Neuronal stem cell (in vitro differentiated cells): Measurements from ENCODE around the gene GRIN2A.

Source experiments
- DNase-seq: peaks from one replicate; pipeline ENCODE4 v3.0.0-alpha.2; 2013; ENCODE audit warnings: low spot score
- H2AFZ ChIP-seq: one replicate; pipeline ENCODE4 v1.6.1; 2013; ENCODE audit warnings: mild to moderate bottlenecking, low read length, inconsistent platforms
- H2AK5ac ChIP-seq: 2 replicates; pipeline ENCODE4 v1.6.1; 2013; ENCODE audit warnings: low read depth, mild to moderate bottlenecking, inconsistent platforms, low read length, moderate library complexity, mixed read lengths
- H2BK120ac ChIP-seq: 2 replicates; pipeline ENCODE4 v1.6.1; 2013; ENCODE audit warnings: low read depth, mild to moderate bottlenecking, inconsistent platforms, low read length, moderate library complexity, mixed read lengths
- H2BK12ac ChIP-seq: one replicate; pipeline ENCODE4 v1.6.1; 2013; ENCODE audit warnings: low read length, inconsistent platforms
- H2BK15ac ChIP-seq: 2 replicates; pipeline ENCODE4 v1.6.1; 2013; ENCODE audit warnings: mild to moderate bottlenecking, low read length, inconsistent platforms, mixed read lengths
- H2BK5ac ChIP-seq: one replicate; pipeline ENCODE4 v1.6.1; 2013; ENCODE audit warnings: inconsistent platforms, mild to moderate bottlenecking, low read length, moderate library complexity
- H3K14ac ChIP-seq: one replicate; pipeline ENCODE4 v1.6.1; 2013; ENCODE audit warnings: low read length, inconsistent platforms
- H3K18ac ChIP-seq: 2 replicates; pipeline ENCODE4 v1.6.1; 2013; ENCODE audit warnings: low read length, inconsistent platforms
- H3K23ac ChIP-seq: 2 replicates; pipeline ENCODE4 v1.6.1; 2013; ENCODE audit warnings: low read depth, mild to moderate bottlenecking, mixed read lengths, low read length, inconsistent platforms; ENCODE audit not compliant: poor library complexity
- H3K27ac ChIP-seq: replicated peaks from 3 replicates; pipeline ENCODE4 v1.5.1; 2013; ENCODE audit warnings: low read length, inconsistent platforms
- H3K27me3 ChIP-seq, 3 experiments: 2 replicates each; pipeline ENCODE4 v1.6.1; 2013; ENCODE audit warnings: low read length in 3 of 3, mild to moderate bottlenecking in 2 of 3, inconsistent platforms in 1 of 3, low read depth in 1 of 3, mixed read lengths in 1 of 3, moderate library complexity in 1 of 3; ENCODE audit not compliant: control insufficient read depth in 3 of 3, insufficient read depth in 3 of 3
- H3K36me3 ChIP-seq, 2 donors: replicated peaks in 1 of 2; 2 replicates each; pipeline ENCODE4 v1.6.1; 2013; ENCODE audit warnings: low read length in 2 of 2; ENCODE audit not compliant: control insufficient read depth in 2 of 2, insufficient read depth in 2 of 2
- H3K4ac ChIP-seq: 2 replicates; pipeline ENCODE4 v1.6.1; 2013; ENCODE audit warnings: inconsistent platforms, mild to moderate bottlenecking, low read length, moderate library complexity
- H3K4me1 ChIP-seq, 2 donors: 1 replicate in 1 of 2; 2 replicates in 1 of 2; pipeline ENCODE4 v1.6.1; 2013; ENCODE audit warnings: low read length in 2 of 2, low read depth in 1 of 2; ENCODE audit not compliant: control insufficient read depth in 2 of 2, insufficient read depth in 1 of 2
- H3K4me2 ChIP-seq: one replicate; pipeline ENCODE4 v1.6.1; 2013; ENCODE audit warnings: mild to moderate bottlenecking, low read length, inconsistent platforms; ENCODE audit not compliant: insufficient read depth, poor library complexity, severe bottlenecking
- H3K4me3 ChIP-seq, 2 donors: 2 replicates each; pipeline ENCODE4 v1.5.1; 2013; ENCODE audit warnings: low read length in 2 of 2, mild to moderate bottlenecking in 2 of 2, inconsistent platforms in 1 of 2, moderate library complexity in 1 of 2
- H3K79me1 ChIP-seq: one replicate; pipeline ENCODE4 v1.6.1; 2013; ENCODE audit warnings: low read depth, mild to moderate bottlenecking, inconsistent platforms, low read length, moderate library complexity
- H3K9ac ChIP-seq: one replicate; pipeline ENCODE4 v1.6.1; 2013; ENCODE audit warnings: mild to moderate bottlenecking, low read depth, low read length, inconsistent platforms; ENCODE audit not compliant: poor library complexity
- H3K9me3 ChIP-seq, 2 donors: replicated peaks in 1 of 2; 2 replicates each; pipeline versions ENCODE3 to v1.6.1; 2013; ENCODE audit warnings: low read length in 2 of 2, mild to moderate bottlenecking in 2 of 2, inconsistent platforms in 1 of 2, low read depth in 1 of 2, mixed read lengths in 1 of 2, moderate library complexity in 1 of 2; ENCODE audit not compliant: control insufficient read depth in 2 of 2, insufficient read depth in 1 of 2
- H4K8ac ChIP-seq: one replicate; pipeline ENCODE4 v1.6.1; 2013; ENCODE audit warnings: low read depth, mild to moderate bottlenecking, inconsistent platforms, low read length, moderate library complexity
- H4K91ac ChIP-seq: one replicate; pipeline ENCODE4 v1.6.1; 2013; ENCODE audit warnings: low read length, low read depth, mild to moderate bottlenecking, inconsistent platforms; ENCODE audit not compliant: poor library complexity
- WGBS, 2 donors: extraction: QIAGEN DNeasy Blood & Tissue Kit; methylation state at CpG; one replicate each; pipeline ENCODE4 v1.1.7; 2013; ENCODE audit warnings: missing lambda C conversion rate in 2 of 2, mixed read lengths in 1 of 2; ENCODE audit not compliant: insufficient read length in 2 of 2, insufficient replicate concordance in 1 of 2; ENCODE audit errors: extremely low coverage in 2 of 2; 5-methylcytosine and 5-hydroxymethylcytosine counted together

The GRIN2A gene

GRCh38 chr16:9906218-9906617 is 276.0 kb downstream of the GRIN2A start:
- no peak overlapping the region for H2BK12ac ChIP-seq
- H3K4ac ChIP-seq = no peak overlapping the region
- no peak overlapping the region for H3K27ac ChIP-seq
- no peaks in the 10 kb centered on the region for H3K36me3 ChIP-seq
- H3K23ac ChIP-seq = no peak overlapping the region
- no peak overlapping the region for H2BK120ac ChIP-seq
- H2AFZ ChIP-seq = no peak overlapping the region
- no peak overlapping the region for H3K9ac ChIP-seq
- H2AK5ac ChIP-seq = no peak overlapping the region
- WGBS, 2 donors = no CpG with 5 or more reads among the region's 3 CpGs
- no peak overlapping the region for H4K8ac ChIP-seq
- no peak overlapping the region for H3K4me3 ChIP-seq
- H3K14ac ChIP-seq = no peak overlapping the region
- no peak overlapping the region for H2BK15ac ChIP-seq
- no peaks in the 10 kb centered on the region for H3K4me1 ChIP-seq
- DNase-seq = no peak
- no peaks in the 10 kb centered on the region for H3K27me3 ChIP-seq
- H2BK5ac ChIP-seq = no peak overlapping the region
- H3K4me2 ChIP-seq = no peak overlapping the region
- no peak overlapping the region for H3K18ac ChIP-seq
- H3K79me1 ChIP-seq = no peaks in the 10 kb centered on the region
- H3K9me3 ChIP-seq = no peaks in the 10 kb centered on the region
- no peak overlapping the region for H4K91ac ChIP-seq

- H3K4ac ChIP-seq = no peak overlapping the region
- H3K4me1 ChIP-seq = no peaks in the 10 kb centered on the region
- H3K79me1 ChIP-seq = no peaks in the 10 kb centered on the region
- no peak overlapping the region for H4K91ac ChIP-seq
- no peak overlapping the region for H3K14ac ChIP-seq
- no peak overlapping the region for H2BK120ac ChIP-seq
- no peak overlapping the region for H3K27ac ChIP-seq
- DNase-seq = no peak
- no peak overlapping the region for H2BK15ac ChIP-seq
- no peak overlapping the region for H3K23ac ChIP-seq
- WGBS, 2 donors = no CpG with 5 or more reads among the region's 2 CpGs
- H3K18ac ChIP-seq = no peak overlapping the region
- H3K27me3 ChIP-seq = no peaks in the 10 kb centered on the region
- H3K9ac ChIP-seq = no peak overlapping the region
- H3K9me3 ChIP-seq = no peaks in the 10 kb centered on the region
- H2BK5ac ChIP-seq = no peak overlapping the region
- H2BK12ac ChIP-seq = no peak overlapping the region
- H3K36me3 ChIP-seq = no peaks in the 10 kb centered on the region
- no peak overlapping the region for H3K4me2 ChIP-seq
- no peak overlapping the region for H2AFZ ChIP-seq
- H3K4me3 ChIP-seq = no peak overlapping the region
- H2AK5ac ChIP-seq = no peak overlapping the region
- no peak overlapping the region for H4K8ac ChIP-seq
Measured at GRCh38 chr16:9904526-9904925, 277.7 kb downstream of the GRIN2A start.

- Histone ChIP-seq H3K4me2 (no peak overlapping the region), H4K8ac (no peak overlapping the region), H2AK5ac (no peak overlapping the region), H3K14ac (no peak overlapping the region), H3K4ac (no peak overlapping the region), H2BK120ac (no peak overlapping the region), H2AFZ (no peak overlapping the region), H3K23ac (no peak overlapping the region), H3K9ac (no peak overlapping the region), H2BK5ac (no peak overlapping the region), H4K91ac (no peak overlapping the region), H3K4me1 (no peaks in the 10 kb centered on the region), H3K27ac (no peak overlapping the region), H3K36me3 (no peaks in the 10 kb centered on the region), H2BK15ac (no peak overlapping the region), H3K18ac (no peak overlapping the region), H3K9me3 (no peaks in the 10 kb centered on the region), H3K79me1 (no peaks in the 10 kb centered on the region), H3K27me3 (no peaks in the 10 kb centered on the region), H2BK12ac (no peak overlapping the region), H3K4me3 (no peak overlapping the region)
- DNase-seq = no peak
- no CpG with 5 or more reads among the region's 4 CpGs for WGBS, 2 donors
Measured at GRCh38 chr16:9900576-9900975, 281.7 kb downstream of the GRIN2A start.

- WGBS, 2 donors = no CpG with 5 or more reads among the region's 4 CpGs
- no peaks in the 10 kb centered on the region for H3K9me3 ChIP-seq
- H2AFZ ChIP-seq = no peak overlapping the region
- H3K36me3 ChIP-seq = no peaks in the 10 kb centered on the region
- H3K4me1 ChIP-seq = no peaks in the 10 kb centered on the region
- H3K27me3 ChIP-seq = no peaks in the 10 kb centered on the region
- no peak overlapping the region for H3K27ac ChIP-seq
- H3K4me3 ChIP-seq = no peak overlapping the region
- H2BK15ac ChIP-seq = no peak overlapping the region
- H2AK5ac ChIP-seq = no peak overlapping the region
- no peak overlapping the region for H3K4ac ChIP-seq
- H4K91ac ChIP-seq = no peak overlapping the region
- H3K79me1 ChIP-seq = no peaks in the 10 kb centered on the region
- no peak overlapping the region for H2BK120ac ChIP-seq
- H2BK5ac ChIP-seq = no peak overlapping the region
- H2BK12ac ChIP-seq = no peak overlapping the region
- no peak overlapping the region for H3K4me2 ChIP-seq
- no peak for DNase-seq
- H3K23ac ChIP-seq = no peak overlapping the region
- no peak overlapping the region for H3K18ac ChIP-seq
- H3K14ac ChIP-seq = no peak overlapping the region
- H4K8ac ChIP-seq = no peak overlapping the region
- no peak overlapping the region for H3K9ac ChIP-seq
Measured at GRCh38 chr16:9898555-9898954, 283.7 kb downstream of the GRIN2A start.
